Endodermal cell (in vitro differentiated cells): ENCODE results near the gene WDFY3. TPM values are rescaled to one million over a fixed set of nuclear protein-coding genes. Genes with fewer than 3 reads are reported as not detected.

Source experiments
- DNase-seq: peaks from one replicate; pipeline ENCODE4 v3.0.0-alpha.2; 2017
- H3K27ac ChIP-seq: 2 replicates; pipeline ENCODE4 v1.5.1; 2013; ENCODE audit warnings: mild to moderate bottlenecking, low read depth, low read length, moderate library complexity
- H3K27me3 ChIP-seq: 2 replicates; pipeline ENCODE4 v1.6.1; 2013; ENCODE audit warnings: mild to moderate bottlenecking, low read length, moderate library complexity; ENCODE audit not compliant: insufficient read depth, control insufficient read depth, poor library complexity, severe bottlenecking
- H3K36me3 ChIP-seq: 2 replicates; pipeline ENCODE4 v1.7.0; 2013; ENCODE audit warnings: mild to moderate bottlenecking, low read length, moderate library complexity; ENCODE audit not compliant: control insufficient read depth, insufficient read depth
- H3K4me1 ChIP-seq: one replicate; pipeline ENCODE4 v1.7.0; 2013; ENCODE audit warnings: low read length; ENCODE audit not compliant: control insufficient read depth, insufficient read depth
- H3K4me3 ChIP-seq: 2 replicates; pipeline ENCODE4 v1.5.1; 2013; ENCODE audit warnings: mild to moderate bottlenecking, low read length, moderate library complexity
- H3K9ac ChIP-seq: 2 replicates; pipeline ENCODE4 v1.6.1; 2013; ENCODE audit warnings: mild to moderate bottlenecking, low read length, moderate library complexity; ENCODE audit not compliant: poor library complexity, severe bottlenecking; ENCODE audit errors: extremely low read depth
- H3K9me3 ChIP-seq: 2 replicates; pipeline ENCODE4 v1.6.1; 2013; ENCODE audit warnings: mild to moderate bottlenecking, low read length, moderate library complexity; ENCODE audit not compliant: control insufficient read depth
- H3K27ac Mint-ChIP-seq: 2 replicates; pipeline ENCODE4 v1.8.0; 2020; ENCODE audit warnings: mixed read lengths
- H3K27me3 Mint-ChIP-seq: 2 replicates; pipeline ENCODE4 v1.8.0; 2021; ENCODE audit warnings: mild to moderate bottlenecking, mixed read lengths; ENCODE audit not compliant: insufficient read depth
- H3K36me3 Mint-ChIP-seq: 2 replicates; pipeline ENCODE4 v1.8.0; 2020; ENCODE audit warnings: low read depth, mixed read lengths
- H3K4me1 Mint-ChIP-seq: 2 replicates; pipeline ENCODE4 v1.8.0; 2020; ENCODE audit warnings: mixed read lengths
- H3K4me3 Mint-ChIP-seq: 2 replicates; pipeline ENCODE4 v1.8.0; 2020; ENCODE audit warnings: mild to moderate bottlenecking, moderate library complexity, mixed read lengths
- H3K9me3 Mint-ChIP-seq: 2 replicates; pipeline ENCODE4 v1.8.0; 2020; ENCODE audit warnings: mild to moderate bottlenecking, mixed read lengths
- WGBS, 2 experiments: methylation state at CpG; one replicate each; pipeline versions ENCODE4 v1.1.5 to v1.1.7; 2013; ENCODE audit warnings: missing lambda C conversion rate in 2 of 2, mixed read lengths in 1 of 2; ENCODE audit not compliant: insufficient coverage in 1 of 2, insufficient read length in 1 of 2; 5-methylcytosine and 5-hydroxymethylcytosine counted together
- total RNA-seq, 2 donors: library from RNA; stranded (reverse); fragmentation: NEBNext Ultra II Directional in 1 of 2; extraction: Animal tissue kit (Norgen Biotek cat#: 25700) in 1 of 2; gene quantifications; 2 replicates in 1 of 2; 3 replicates in 1 of 2; pipeline ENCODE4 v1.2.1, GENCODE V29; 2021
- TF ChIP-seq, protein P1 (sequence below): fragments of 200-600 bp; sonication (generic); conservative IDR thresholded peaks from 2 replicates; pipeline ENCODE4 v1.5.0; 2021; ENCODE audit warnings: antibody characterized with exemption, mild to moderate bottlenecking

Gene WDFY3
- total RNA-seq, 2 donors from 2014 or later = 91.1 to 103 TPM

DNA sequence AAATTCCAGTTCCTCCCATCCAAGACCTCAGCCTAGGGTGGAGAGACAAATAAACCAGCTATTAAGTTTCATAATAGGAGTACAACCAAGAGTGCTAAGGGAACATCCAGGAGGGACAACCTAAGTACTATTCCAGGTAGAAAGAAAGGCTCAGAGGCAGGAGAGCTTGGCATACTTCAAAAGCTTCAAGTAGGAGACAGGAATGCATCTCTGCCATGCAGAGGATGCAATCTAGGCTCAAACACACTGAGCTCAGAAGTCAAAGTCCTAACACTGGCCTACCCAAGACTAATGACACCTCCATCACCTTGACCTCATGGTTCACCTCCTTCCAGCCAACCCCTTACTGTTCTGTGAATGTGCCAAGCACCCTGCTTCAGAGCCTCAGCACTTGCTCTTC is 8.1 kb downstream of the WDFY3 start:
- Histone ChIP-seq H3K4me3 (no peak overlapping the region), H3K4me1 (peaks cover 8% of the 10 kb centered on the region), H3K27ac (no peak overlapping the region), H3K27me3 (no peaks in the 10 kb centered on the region), H3K9me3 (no peaks in the 10 kb centered on the region), H3K36me3 (peaks cover 5% of the 10 kb centered on the region), H3K9ac (no peak overlapping the region)
- Mint-ChIP-seq H3K27me3 (no peaks in the 10 kb centered on the region), H3K36me3 (peaks cover 8% of the 10 kb centered on the region), H3K27ac (no peak overlapping the region), H3K9me3 (no peaks in the 10 kb centered on the region), H3K4me1 (peaks cover 40% of the 10 kb centered on the region), H3K4me3 (no peak overlapping the region)
- TF ChIP-seq, protein P1, sequence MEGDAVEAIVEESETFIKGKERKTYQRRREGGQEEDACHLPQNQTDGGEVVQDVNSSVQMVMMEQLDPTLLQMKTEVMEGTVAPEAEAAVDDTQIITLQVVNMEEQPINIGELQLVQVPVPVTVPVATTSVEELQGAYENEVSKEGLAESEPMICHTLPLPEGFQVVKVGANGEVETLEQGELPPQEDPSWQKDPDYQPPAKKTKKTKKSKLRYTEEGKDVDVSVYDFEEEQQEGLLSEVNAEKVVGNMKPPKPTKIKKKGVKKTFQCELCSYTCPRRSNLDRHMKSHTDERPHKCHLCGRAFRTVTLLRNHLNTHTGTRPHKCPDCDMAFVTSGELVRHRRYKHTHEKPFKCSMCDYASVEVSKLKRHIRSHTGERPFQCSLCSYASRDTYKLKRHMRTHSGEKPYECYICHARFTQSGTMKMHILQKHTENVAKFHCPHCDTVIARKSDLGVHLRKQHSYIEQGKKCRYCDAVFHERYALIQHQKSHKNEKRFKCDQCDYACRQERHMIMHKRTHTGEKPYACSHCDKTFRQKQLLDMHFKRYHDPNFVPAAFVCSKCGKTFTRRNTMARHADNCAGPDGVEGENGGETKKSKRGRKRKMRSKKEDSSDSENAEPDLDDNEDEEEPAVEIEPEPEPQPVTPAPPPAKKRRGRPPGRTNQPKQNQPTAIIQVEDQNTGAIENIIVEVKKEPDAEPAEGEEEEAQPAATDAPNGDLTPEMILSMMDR = no peak
- no peak for DNase-seq

DNA sequence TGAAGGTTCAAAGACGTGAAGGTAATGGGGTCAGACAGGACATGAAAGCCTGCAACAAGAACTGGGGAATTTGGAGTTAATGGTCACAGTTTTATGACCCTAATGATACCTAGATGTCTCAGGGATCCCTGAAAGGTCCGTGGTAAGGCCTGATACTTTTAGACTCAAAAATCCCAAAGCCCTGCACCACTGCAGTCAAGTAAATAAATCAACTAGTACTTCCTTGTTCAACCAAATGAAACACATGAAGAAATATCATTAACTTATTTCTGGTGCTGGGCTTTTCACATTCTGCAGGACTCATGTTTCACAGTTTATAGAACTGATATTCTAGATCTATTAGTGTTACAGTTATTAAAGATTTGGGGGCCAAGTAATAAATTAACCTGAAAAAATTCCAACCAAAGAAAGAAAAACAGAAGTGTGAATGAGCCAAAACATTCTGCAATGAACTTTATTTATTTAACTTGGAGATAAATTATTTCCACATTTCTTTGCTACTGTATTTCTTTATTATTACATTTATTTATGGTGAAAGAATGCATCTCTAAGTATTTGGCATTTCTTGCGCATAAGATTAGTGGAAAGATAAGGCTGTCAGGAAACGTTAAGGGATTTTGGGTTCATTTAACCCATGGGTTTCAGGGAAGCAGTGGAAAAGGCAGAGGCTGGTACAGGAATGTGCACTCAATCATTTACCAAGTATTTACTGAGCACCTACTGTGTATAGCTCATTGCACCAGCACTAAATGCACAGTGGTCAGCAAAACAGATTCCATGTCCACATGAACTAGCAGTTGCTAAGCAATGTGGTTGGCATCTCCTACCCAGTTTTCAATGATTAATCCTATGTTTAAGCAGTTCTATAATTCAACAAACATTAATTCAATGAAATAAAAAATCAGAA is 8.7 kb downstream of the WDFY3 start:
- H3K4me3 Mint-ChIP-seq = no peak overlapping the region
- H3K27me3 Mint-ChIP-seq = no peaks in the 10 kb centered on the region
- H3K36me3 Mint-ChIP-seq = peaks cover 7% of the 10 kb centered on the region
- H3K27ac ChIP-seq = no peak overlapping the region
- H3K9ac ChIP-seq = no peak overlapping the region
- peaks cover 40% of the 10 kb centered on the region for H3K4me1 Mint-ChIP-seq
- H3K27ac Mint-ChIP-seq = no peak overlapping the region
- H3K9me3 Mint-ChIP-seq = no peaks in the 10 kb centered on the region
- H3K4me3 ChIP-seq = no peak overlapping the region
- 73 to 85% methylated on average over 3 to 4 of the region's 4 CpGs for WGBS, 2 experiments
- no peaks in the 10 kb centered on the region for H3K27me3 ChIP-seq
- no peaks in the 10 kb centered on the region for H3K9me3 ChIP-seq
- H3K36me3 ChIP-seq = no peaks in the 10 kb centered on the region
- TF ChIP-seq, protein P1 = no peak
- DNase-seq = no peak
- peaks cover 8% of the 10 kb centered on the region for H3K4me1 ChIP-seq

DNA sequence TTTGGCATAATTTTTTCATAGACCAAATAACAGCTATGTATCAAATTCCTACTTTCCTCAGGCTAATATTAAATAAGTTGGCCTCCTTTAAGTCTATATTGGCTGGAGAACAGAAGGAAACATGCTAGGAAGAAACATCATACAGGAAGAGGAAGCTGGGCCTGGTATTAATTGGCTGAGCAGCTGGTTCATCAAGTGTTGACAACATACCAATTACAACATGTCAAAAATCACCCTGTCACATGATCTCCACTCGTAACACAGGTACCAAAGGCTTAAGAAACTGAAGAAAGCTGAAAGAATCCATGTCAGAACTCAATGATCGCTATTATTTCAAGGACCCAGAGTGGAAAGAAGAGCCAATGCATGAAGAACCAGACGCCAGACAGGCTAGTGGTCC is 10.5 kb downstream of the WDFY3 start:
- H3K4me3 Mint-ChIP-seq = no peak overlapping the region
- H3K9me3 Mint-ChIP-seq = no peaks in the 10 kb centered on the region
- no peak overlapping the region for H3K9ac ChIP-seq
- 90 to 100% methylated on average over 2 to 3 of the region's 3 CpGs for WGBS, 2 experiments
- H3K4me1 ChIP-seq = peaks cover 3% of the 10 kb centered on the region
- no peak overlapping the region for H3K27ac Mint-ChIP-seq
- H3K36me3 ChIP-seq = no peaks in the 10 kb centered on the region
- no peak overlapping the region for H3K4me3 ChIP-seq
- no peaks in the 10 kb centered on the region for H3K27me3 ChIP-seq
- H3K27ac ChIP-seq = no peak overlapping the region
- H3K4me1 Mint-ChIP-seq = peaks cover 39% of the 10 kb centered on the region
- no peaks in the 10 kb centered on the region for H3K36me3 Mint-ChIP-seq
- no peaks in the 10 kb centered on the region for H3K27me3 Mint-ChIP-seq
- H3K9me3 ChIP-seq = no peaks in the 10 kb centered on the region
- TF ChIP-seq, protein P1 = no peak
- DNase-seq = no peak
